C4-2B (cell line): ENCODE data around the gene BIN1.

ENCODE experiments used
- CTCF ChIP-seq: fragments of 450-650 bp; conservative IDR thresholded peaks from 2 replicates; pipeline ENCODE4 v1.5.1; 2017; ENCODE audit warnings: mild to moderate bottlenecking
- ZFX ChIP-seq: fragments of 450-650 bp; IDR thresholded peaks from 2 replicates; pipeline ENCODE4 v1.6.1; 2017

DNA sequence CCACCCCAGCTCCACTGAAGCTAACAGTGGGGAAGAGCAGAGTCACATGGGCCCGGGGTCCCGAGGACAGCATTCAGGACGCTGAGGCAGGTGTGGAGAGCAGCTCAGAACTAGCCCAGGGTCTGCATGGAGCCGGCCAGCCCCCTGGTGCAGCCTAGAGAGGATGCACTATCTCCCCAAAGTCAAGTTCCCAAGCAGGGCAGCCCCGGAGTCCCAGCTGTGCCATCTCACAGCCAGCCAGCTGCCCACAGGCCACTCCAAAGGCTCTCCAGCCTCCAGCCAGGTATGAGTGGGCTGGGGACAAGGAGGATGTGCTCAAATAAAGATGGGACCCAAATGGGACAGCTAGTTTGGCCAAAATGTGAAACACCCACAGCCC is 41.0 kb downstream of the BIN1 start:
- TF ChIP-seq CTCF (no peak), ZFX (no peak)
